CD4-positive, alpha-beta T cell treated with Interleukin-2 at 100 ng/mL for 4 hours (primary cell): ENCODE data around the gene GAK.

ENCODE experiments used
- DNase-seq: peaks from one replicate; pipeline ENCODE4 v3.0.0-alpha.2; 2020; ENCODE audit warnings: low spot score

The GAK gene

GRCh38 chr4:889516-889915 lies 42.6 kb downstream of the GAK start:
- DNase-seq = no peak

- DNase-seq = no peak
Measured at GRCh38 chr4:888029-888428, 44.1 kb downstream of the GAK start.

GRCh38 chr4:887034-887763 lies 44.9 kb downstream of the GAK start:
- DNase-seq = no peak

- DNase-seq = no peak
Measured at GRCh38 chr4:886244-886643, 45.9 kb downstream of the GAK start.

- no peak for DNase-seq
Measured at GRCh38 chr4:885353-885752, 46.8 kb downstream of the GAK start.

- DNase-seq = no peak
Measured at GRCh38 chr4:884896-885295, 47.2 kb downstream of the GAK start.

- no peak for DNase-seq
Measured at GRCh38 chr4:884259-884658, 47.9 kb downstream of the GAK start.

- no peak for DNase-seq
Measured at GRCh38 chr4:883377-884095, 48.6 kb downstream of the GAK start.

- no peak for DNase-seq
Measured at GRCh38 chr4:882646-883045, 49.5 kb downstream of the GAK start.

GRCh38 chr4:881709-882108 lies 50.4 kb downstream of the GAK start:
- DNase-seq = no peak

GRCh38 chr4:880684-881405 lies 51.3 kb downstream of the GAK start:
- DNase-seq = no peak

GRCh38 chr4:879729-880077 lies 52.4 kb downstream of the GAK start:
- peak; percentile 64 for DNase-seq

- peak; percentile 43 for DNase-seq
Measured at GRCh38 chr4:878796-879728, 53.1 kb downstream of the GAK start.

GRCh38 chr4:877502-877901 lies 54.6 kb downstream of the GAK start:
- DNase-seq = no peak

- DNase-seq = no peak
Measured at GRCh38 chr4:876780-877179, 55.3 kb downstream of the GAK start.

- DNase-seq = no peak
Measured at GRCh38 chr4:875818-876423, 56.2 kb downstream of the GAK start.

GRCh38 chr4:874971-875817 lies 56.9 kb downstream of the GAK start:
- DNase-seq = no peak

GRCh38 chr4:874056-874455 lies 58.1 kb downstream of the GAK start:
- DNase-seq = no peak

GRCh38 chr4:872241-872981 lies 59.7 kb downstream of the GAK start:
- no peak for DNase-seq

- DNase-seq = no peak
Measured at GRCh38 chr4:871484-871883, 60.6 kb downstream of the GAK start.
